IPS-20b (cell line): ENCODE measurements around the gene FKRP.
"Not testable (repeated sequence)": the region's sequence is repeated elsewhere in the genome, so short reads cannot be mapped to it uniquely, and the experiment has no call there.

Experiments used
- H3K27ac ChIP-seq: one replicate; pipeline ENCODE4 v1.5.1; 2013; ENCODE audit warnings: low read length
- H3K27me3 ChIP-seq: 2 replicates; pipeline ENCODE4 v1.6.1; 2013; ENCODE audit warnings: mild to moderate bottlenecking, low read length, inconsistent platforms; ENCODE audit not compliant: insufficient read depth
- H3K36me3 ChIP-seq: 2 replicates; pipeline ENCODE4 v1.6.1; 2013; ENCODE audit warnings: low read depth, mild to moderate bottlenecking, inconsistent platforms, low read length, moderate library complexity; ENCODE audit not compliant: insufficient read depth
- H3K4me1 ChIP-seq: 2 replicates; pipeline ENCODE4 v1.6.1; 2013; ENCODE audit warnings: mild to moderate bottlenecking, control low read depth, inconsistent platforms, low read length, moderate library complexity; ENCODE audit not compliant: insufficient read depth
- H3K4me3 ChIP-seq: 2 replicates; pipeline ENCODE4 v1.5.1; 2013; ENCODE audit warnings: mild to moderate bottlenecking, low read length, inconsistent platforms
- H3K9ac ChIP-seq: 2 replicates; pipeline ENCODE4 v1.6.1; 2013; ENCODE audit warnings: low read depth, mild to moderate bottlenecking, inconsistent platforms, low read length, moderate library complexity
- H3K9me3 ChIP-seq: 2 replicates; pipeline ENCODE4 v1.6.1; 2013; ENCODE audit warnings: mild to moderate bottlenecking, low read depth, low read length, inconsistent platforms; ENCODE audit not compliant: insufficient read depth

Gene FKRP

GRCh38 chr19:46755077-46755852, 9.4 kb downstream of the FKRP start:
- Histone ChIP-seq H3K4me3 (no peak overlapping the region), H3K27ac (no peak overlapping the region), H3K27me3 (no peaks in the 10 kb centered on the region)

GRCh38 chr19:46755853-46756543, 10.1 kb downstream of the FKRP start:
- Histone ChIP-seq H3K4me1 (peaks cover 7% of the 10 kb centered on the region; the same call in 1 of the 2 replicates), H3K4me3 (no peak overlapping the region)

More at GRCh38 chr19:46755077-46755852, 9.4 kb downstream of the FKRP start:
- no peak overlapping the region for H3K9ac ChIP-seq
- no peaks in the 10 kb centered on the region for H3K9me3 ChIP-seq
- H3K36me3 ChIP-seq = peaks cover 31% of the 10 kb centered on the region
- peaks cover 7% of the 10 kb centered on the region; the same call in 1 of the 2 replicates for H3K4me1 ChIP-seq

GRCh38 chr19:46756544-46756888, 10.7 kb downstream of the FKRP start:
- Histone ChIP-seq H3K4me3 (no peak overlapping the region), H3K4me1 (peaks cover 7% of the 10 kb centered on the region; the same call in 1 of the 2 replicates), H3K9ac (no peak overlapping the region), H3K9me3 (no peaks in the 10 kb centered on the region), H3K27me3 (no peaks in the 10 kb centered on the region), H3K36me3 (peaks cover 21% of the 10 kb centered on the region; the same call in 1 of the 2 replicates), H3K27ac (no peak overlapping the region)

More at GRCh38 chr19:46755853-46756543, 10.1 kb downstream of the FKRP start:
- Histone ChIP-seq H3K9me3 (no peaks in the 10 kb centered on the region), H3K27me3 (no peaks in the 10 kb centered on the region), H3K36me3 (peaks cover 23% of the 10 kb centered on the region; the same call in 1 of the 2 replicates), H3K9ac (no peak overlapping the region), H3K27ac (no peak overlapping the region)

- Histone ChIP-seq H3K9me3 (no peaks in the 10 kb centered on the region), H3K4me3 (no peak overlapping the region), H3K9ac (no peak overlapping the region), H3K27ac (no peak overlapping the region), H3K36me3 (peaks cover 14% of the 10 kb centered on the region; the same call in 1 of the 2 replicates), H3K27me3 (no peaks in the 10 kb centered on the region), H3K4me1 (peaks cover 7% of the 10 kb centered on the region; the same call in 1 of the 2 replicates)
Measured at GRCh38 chr19:46759206-46759605, 13.3 kb downstream of the FKRP start.

- H3K9ac ChIP-seq = no peak overlapping the region
- H3K4me1 ChIP-seq = peaks cover 7% of the 10 kb centered on the region; the same call in 1 of the 2 replicates
- H3K27ac ChIP-seq = no peak overlapping the region
- no peaks in the 10 kb centered on the region for H3K9me3 ChIP-seq
- no peak overlapping the region for H3K4me3 ChIP-seq
- H3K27me3 ChIP-seq = no peaks in the 10 kb centered on the region
- peaks cover 14% of the 10 kb centered on the region; the same call in 1 of the 2 replicates for H3K36me3 ChIP-seq
Measured at GRCh38 chr19:46759817-46760333, 14.0 kb downstream of the FKRP start.

- no peaks in the 10 kb centered on the region for H3K9me3 ChIP-seq
- H3K4me3 ChIP-seq = no peak overlapping the region
- no peak overlapping the region for H3K27ac ChIP-seq
- no peak overlapping the region for H3K9ac ChIP-seq
- H3K27me3 ChIP-seq = no peaks in the 10 kb centered on the region
- H3K36me3 ChIP-seq = peaks cover 14% of the 10 kb centered on the region; the same call in 1 of the 2 replicates
- H3K4me1 ChIP-seq = peaks cover 7% of the 10 kb centered on the region; the same call in 1 of the 2 replicates
Measured at GRCh38 chr19:46760363-46760762, 14.5 kb downstream of the FKRP start.

- H3K4me3 ChIP-seq, H3K4me1 ChIP-seq, H3K27me3 ChIP-seq, H3K9ac ChIP-seq, H3K27ac ChIP-seq, H3K9me3 ChIP-seq: not testable (repeated sequence)
- H3K36me3 ChIP-seq = peaks cover 14% of the 10 kb centered on the region; the same call in 1 of the 2 replicates
Measured at GRCh38 chr19:46760897-46761296, 15.0 kb downstream of the FKRP start.

- H3K4me1 ChIP-seq = peaks cover 7% of the 10 kb centered on the region; the same call in 1 of the 2 replicates
- no peak overlapping the region for H3K27ac ChIP-seq
- H3K9me3 ChIP-seq = no peaks in the 10 kb centered on the region
- no peaks in the 10 kb centered on the region for H3K27me3 ChIP-seq
- H3K4me3 ChIP-seq = no peak overlapping the region
- no peak overlapping the region for H3K9ac ChIP-seq
- peaks cover 14% of the 10 kb centered on the region; the same call in 1 of the 2 replicates for H3K36me3 ChIP-seq
Measured at GRCh38 chr19:46761418-46761831, 15.6 kb downstream of the FKRP start.

- Histone ChIP-seq H3K9ac (no peak overlapping the region), H3K9me3 (no peaks in the 10 kb centered on the region), H3K27ac (no peak overlapping the region), H3K36me3 (peaks cover 8% of the 10 kb centered on the region; the same call in 1 of the 2 replicates), H3K4me1 (peaks cover 7% of the 10 kb centered on the region; the same call in 1 of the 2 replicates), H3K4me3 (no peak overlapping the region), H3K27me3 (no peaks in the 10 kb centered on the region)
Measured at GRCh38 chr19:46762245-46762890, 16.5 kb downstream of the FKRP start.

- Histone ChIP-seq H3K36me3 (no peaks in the 10 kb centered on the region), H3K9me3 (no peaks in the 10 kb centered on the region), H3K27me3 (no peaks in the 10 kb centered on the region), H3K4me3 (no peak overlapping the region), H3K9ac (no peak overlapping the region), H3K27ac (no peak overlapping the region), H3K4me1 (peaks cover 3% of the 10 kb centered on the region; the same call in 1 of the 2 replicates)
Measured at GRCh38 chr19:46764817-46765291, 19.0 kb downstream of the FKRP start.
